NCI-H2107 (cell line): ENCODE data around the gene PPP4R3B.
"Not testable (repeated sequence)": the region's sequence is repeated elsewhere in the genome, so short reads cannot be mapped to it uniquely, and the experiment has no call there.

Experiments used
- DNase-seq: peaks from one replicate; lab custom pipeline; 2025; lab: John Stamatoyannopoulos, UW

Gene PPP4R3B

GRCh38 chr2:55617175-55618024 lies at the start of gene PPP4R3B:
TSS of gene PPP4R3B (minus strand) at chr2:55617622. CDS start at chr2:55617285, 337 bp downstream.
- peak; percentile 96 for DNase-seq

GRCh38 chr2:55653255-55653654 lies 35.8 kb upstream of the PPP4R3B start:
- no peak for DNase-seq

- no peak for DNase-seq
Measured at GRCh38 chr2:55649211-55649610, 31.8 kb upstream of the PPP4R3B start.

GRCh38 chr2:55636831-55637230 lies 19.4 kb upstream of the PPP4R3B start:
- DNase-seq = no peak

GRCh38 chr2:55628931-55629330 lies 11.5 kb upstream of the PPP4R3B start:
- no peak for DNase-seq

GRCh38 chr2:55627915-55628314 lies 10.5 kb upstream of the PPP4R3B start:
- DNase-seq = no peak

GRCh38 chr2:55621802-55622201 lies 4.4 kb upstream of the PPP4R3B start:
- DNase-seq = no peak

GRCh38 chr2:55620123-55620779 lies 2.8 kb upstream of the PPP4R3B start:
- no peak for DNase-seq

GRCh38 chr2:55618275-55619055 lies 1.0 kb upstream of the PPP4R3B start:
- DNase-seq = no peak

- no peak for DNase-seq
Measured at GRCh38 chr2:55618025-55618274, 528 bp upstream of the PPP4R3B start.

GRCh38 chr2:55616551-55617174 lies 759 bp downstream of the PPP4R3B start:
- peak; percentile 14 for DNase-seq

GRCh38 chr2:55611997-55612396 lies 5.4 kb downstream of the PPP4R3B start:
- no peak for DNase-seq

GRCh38 chr2:55610954-55611743 lies 6.3 kb downstream of the PPP4R3B start:
- DNase-seq = no peak

GRCh38 chr2:55609938-55610578 lies 7.4 kb downstream of the PPP4R3B start:
- DNase-seq = no peak

- DNase-seq = no peak
Measured at GRCh38 chr2:55609193-55609794, 8.1 kb downstream of the PPP4R3B start.

- no peak for DNase-seq
Measured at GRCh38 chr2:55607717-55608116, 9.7 kb downstream of the PPP4R3B start.

GRCh38 chr2:55604027-55604565 lies 13.3 kb downstream of the PPP4R3B start:
- no peak for DNase-seq

- DNase-seq = no peak
Measured at GRCh38 chr2:55601849-55602248, 15.6 kb downstream of the PPP4R3B start.

- DNase-seq = no peak
Measured at GRCh38 chr2:55598056-55598795, 19.2 kb downstream of the PPP4R3B start.

- not testable (repeated sequence) for DNase-seq
Measured at GRCh38 chr2:55596795-55597194, 20.6 kb downstream of the PPP4R3B start.
